Hypothalamus (tissue), 51 donors: ENCODE measurements around the gene LAYN.

Experiments used
- DNase-seq, 51 donors: peaks; one replicate each; lab custom pipeline; 2025; lab: John Stamatoyannopoulos, UW

LAYN gene

GRCh38 chr11:111530091-111530490 is 10.4 kb upstream of the LAYN start:
- peak in 1 of 51 donors; percentile 5 for DNase-seq

- peak in 1 of 51 donors; percentile 20 for DNase-seq
These were observed 9.4 kb upstream of the LAYN start for GRCh38 chr11:111531136-111531535.

DNA sequence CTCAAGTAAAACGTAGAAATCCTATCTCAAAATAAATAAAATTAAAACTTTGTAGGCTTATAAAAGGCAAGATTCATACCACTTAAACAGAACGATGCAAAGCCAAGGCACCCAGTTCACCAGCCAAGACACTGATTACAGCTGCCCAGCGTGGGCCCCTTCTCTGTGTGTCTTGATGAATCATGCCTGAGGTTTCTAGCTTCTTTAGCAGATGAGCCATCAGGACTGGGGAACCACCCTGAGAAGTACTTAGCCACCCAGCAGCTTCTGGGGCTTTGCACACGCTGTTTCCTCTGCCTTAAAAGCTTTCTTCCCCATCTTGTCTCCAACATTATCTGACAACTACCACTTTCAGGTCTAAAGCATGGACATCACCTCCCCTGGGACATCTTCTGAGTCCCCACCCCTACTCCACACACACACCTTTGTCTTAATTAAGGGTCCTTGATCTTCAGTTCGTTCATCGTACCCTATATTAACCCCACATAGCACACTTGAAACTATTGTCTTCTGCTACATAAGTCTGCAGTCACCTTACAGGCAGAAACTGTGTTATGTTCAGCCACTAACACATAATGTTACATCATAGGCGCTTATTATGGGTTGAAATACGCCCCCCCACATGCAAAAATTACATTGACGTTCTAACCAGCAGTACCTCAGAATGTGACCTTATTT is 8.7 kb upstream of the LAYN start:
- DNase-seq = peak in 2 of 51 donors; percentile 8 to 9

DNA sequence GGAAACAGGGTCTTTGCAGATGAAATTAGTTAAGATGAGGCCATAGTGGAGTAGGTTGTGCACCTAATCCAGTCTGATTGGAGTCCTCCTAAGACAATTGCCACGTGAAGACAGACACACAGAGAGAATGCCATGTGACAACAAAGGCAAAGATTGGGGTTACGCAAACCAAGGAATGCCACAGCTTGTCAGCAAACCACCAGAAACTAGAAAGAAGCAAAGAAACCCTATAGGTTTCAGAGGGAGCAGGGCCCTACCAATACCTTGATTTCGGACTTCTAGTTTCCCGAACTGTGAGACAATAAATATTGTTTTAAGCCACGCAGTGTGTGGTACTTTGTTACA is 8.2 kb upstream of the LAYN start:
- no peak for DNase-seq

DNA sequence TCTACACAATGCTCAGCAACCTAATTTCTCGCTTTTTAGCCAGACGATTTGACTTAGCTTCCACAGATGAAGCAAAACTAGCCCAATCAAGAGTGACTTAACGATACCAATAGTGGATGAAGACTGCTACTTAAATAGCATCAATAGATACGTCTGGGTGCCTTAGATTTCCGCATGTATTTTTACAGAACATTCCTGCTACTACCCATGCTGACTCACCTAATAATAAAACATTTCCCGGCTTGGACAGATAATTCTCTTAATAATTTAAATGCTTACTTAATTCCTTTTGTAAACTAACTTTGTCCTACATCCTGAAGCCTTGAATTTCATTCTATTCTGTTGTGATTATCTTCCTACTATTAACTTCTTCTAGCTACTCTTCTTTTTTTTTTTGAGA is 5.2 kb upstream of the LAYN start:
- no peak for DNase-seq

DNA sequence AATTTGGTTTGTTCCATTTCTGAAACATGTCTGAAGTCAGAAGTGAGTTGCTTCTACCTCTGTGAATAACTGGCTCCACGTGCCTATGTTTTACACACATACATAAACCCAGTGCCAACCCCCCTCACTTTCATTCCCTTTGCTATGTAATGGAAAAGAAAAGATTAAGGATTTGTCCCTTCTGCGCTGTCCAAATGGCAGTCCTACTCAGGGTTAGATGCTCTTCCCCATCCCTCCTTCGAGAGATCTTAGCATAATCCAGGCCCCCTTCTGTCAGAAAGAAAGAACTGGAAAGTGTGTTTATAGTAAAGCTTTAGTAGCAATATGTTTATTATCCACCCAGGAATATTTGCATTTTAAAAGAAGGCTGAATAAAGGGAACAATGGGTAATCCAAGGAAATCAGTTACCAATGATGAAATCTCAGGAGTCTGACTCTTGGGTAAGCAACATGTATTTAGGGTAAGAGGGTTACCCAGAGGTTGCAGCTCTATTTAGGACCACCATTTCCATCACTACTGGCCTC is 3.1 kb upstream of the LAYN start:
- DNase-seq = no peak

GRCh38 chr11:111538407-111539114 is 2.0 kb upstream of the LAYN start:
- DNase-seq = no peak

- no peak for DNase-seq
These were observed 950 bp upstream of the LAYN start for GRCh38 chr11:111539426-111540113.

DNA sequence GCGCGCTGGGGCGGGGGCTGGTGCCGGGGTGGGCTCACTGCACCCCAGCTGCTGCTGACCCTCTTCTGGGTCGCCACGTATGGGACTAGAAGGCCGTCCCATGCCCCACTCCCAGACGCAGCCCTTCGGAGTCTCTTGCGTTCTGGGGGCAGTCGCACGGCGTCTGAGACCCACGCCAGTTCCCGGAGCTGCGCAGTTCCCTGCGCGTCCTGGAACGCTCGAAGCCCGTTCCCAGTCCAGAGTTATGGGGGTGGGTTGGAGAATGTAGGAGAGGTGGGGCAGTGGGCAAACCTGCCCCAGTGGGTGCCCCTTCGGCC is 375 bp downstream of the LAYN start:
- DNase-seq = peak in 2 of 51 donors; percentile 35 to 49

DNA sequence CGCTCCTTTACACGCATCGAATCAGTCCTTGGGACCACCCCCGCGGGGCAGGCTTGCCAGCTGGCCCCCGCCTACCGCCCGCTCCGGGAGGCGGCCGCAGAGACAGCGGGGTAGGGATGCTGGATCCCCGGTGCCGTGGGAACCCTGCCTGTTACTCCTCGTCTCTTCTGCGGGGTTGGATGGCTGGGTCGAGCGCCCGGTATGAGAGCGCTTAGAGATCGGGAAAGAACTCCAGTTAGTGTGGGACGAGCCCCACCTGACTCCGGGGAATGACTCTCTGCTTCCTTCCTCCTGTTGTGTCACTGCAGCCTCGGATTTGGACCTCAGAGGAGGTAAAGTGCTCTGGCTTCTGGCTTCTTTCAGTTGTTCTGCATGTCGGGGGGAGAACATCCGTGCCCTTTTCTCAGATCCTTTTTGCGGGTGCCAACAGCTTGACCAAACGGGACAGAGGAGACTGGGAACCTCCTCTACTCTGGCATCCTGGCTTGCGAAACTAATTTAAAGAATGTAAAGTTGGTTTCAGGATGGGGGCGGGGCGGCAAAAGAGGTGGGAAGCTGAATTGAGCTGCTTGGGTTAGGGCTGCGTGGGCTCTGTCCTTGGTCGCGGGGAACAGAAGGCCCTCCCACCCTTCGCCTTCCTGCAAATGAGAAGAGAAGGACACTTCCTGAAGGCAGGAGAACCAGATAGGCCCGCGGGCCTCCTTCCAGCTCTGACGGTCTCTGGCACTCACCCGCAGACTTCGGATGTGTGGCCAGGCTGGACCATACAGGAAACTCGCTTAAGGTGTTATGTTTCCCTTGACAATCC is 938 bp downstream of the LAYN start:
- peak in 22 of 51 donors; percentile 8 to 49 (median 23) for DNase-seq

DNA sequence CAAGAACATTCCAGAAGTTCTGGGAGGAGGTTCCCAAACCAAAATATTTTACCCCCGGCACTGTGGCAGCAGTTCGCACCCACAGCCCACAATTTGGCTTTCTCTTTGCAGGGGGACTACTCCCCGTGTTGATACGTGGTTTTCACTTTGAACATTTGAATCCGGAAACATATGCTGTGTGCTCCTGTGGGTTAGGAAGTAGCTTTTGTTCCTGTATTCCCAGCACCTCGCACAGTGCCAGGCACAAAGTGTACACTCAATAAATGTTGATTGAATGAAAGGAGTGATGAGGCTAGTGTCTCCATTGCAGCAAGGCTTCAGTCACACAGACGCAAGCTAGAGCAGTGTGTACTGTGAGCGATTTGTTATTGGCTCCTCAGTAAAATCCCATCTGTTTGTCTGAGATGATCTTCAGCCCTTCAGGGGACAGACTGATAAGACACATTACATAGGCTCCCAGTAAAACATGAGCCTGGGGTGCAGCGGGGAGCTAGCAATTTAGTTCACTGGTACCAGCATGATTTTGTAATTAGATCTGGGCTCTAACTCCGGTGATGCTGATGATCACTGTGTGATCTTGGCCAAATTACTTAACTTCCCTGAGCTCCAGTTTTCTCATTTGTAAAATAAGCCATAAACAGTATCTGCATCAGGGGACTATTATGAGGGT is 2.2 kb downstream of the LAYN start:
- DNase-seq = no peak

DNA sequence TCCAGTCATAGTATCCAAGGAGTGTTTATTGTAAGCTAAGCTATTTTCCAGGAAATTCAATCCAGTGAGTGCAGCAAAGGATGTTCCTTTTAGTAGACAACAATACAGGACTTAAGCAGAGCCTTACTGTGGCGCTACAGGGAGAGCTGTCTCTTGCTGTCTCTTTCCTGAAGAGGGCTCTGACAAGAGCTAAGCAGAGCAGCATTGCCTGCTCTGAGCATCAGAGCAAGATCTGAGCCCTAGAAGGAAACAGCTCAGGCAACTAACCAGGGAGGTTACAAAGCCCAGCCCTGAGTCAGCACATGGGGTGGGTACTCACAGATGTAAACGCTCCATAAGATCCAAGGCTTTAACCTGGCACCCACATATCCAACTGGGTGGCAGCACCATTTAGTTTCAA is 8.0 kb downstream of the LAYN start:
- no peak for DNase-seq

- no peak for DNase-seq
These were observed 8.8 kb downstream of the LAYN start for GRCh38 chr11:111549196-111549868.

DNA sequence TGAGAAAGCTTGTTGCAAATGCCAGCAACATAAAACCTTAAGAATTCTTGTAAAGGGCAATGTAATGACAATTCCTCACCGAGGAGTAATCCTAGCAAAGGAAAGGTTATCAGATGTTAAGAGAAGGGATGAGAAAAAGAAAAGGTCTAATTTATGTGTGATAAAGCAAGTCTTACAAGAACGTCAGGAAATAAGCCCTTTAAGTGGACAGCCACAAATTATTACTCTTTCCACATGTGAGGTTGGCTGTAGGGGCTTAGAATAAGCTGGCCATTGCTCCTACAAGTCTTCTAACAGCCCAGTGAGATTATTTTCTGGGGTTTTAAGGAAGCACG is 9.3 kb downstream of the LAYN start:
- DNase-seq = no peak

- DNase-seq = no peak
These were observed 9.7 kb downstream of the LAYN start for GRCh38 chr11:111550258-111550657.

DNA sequence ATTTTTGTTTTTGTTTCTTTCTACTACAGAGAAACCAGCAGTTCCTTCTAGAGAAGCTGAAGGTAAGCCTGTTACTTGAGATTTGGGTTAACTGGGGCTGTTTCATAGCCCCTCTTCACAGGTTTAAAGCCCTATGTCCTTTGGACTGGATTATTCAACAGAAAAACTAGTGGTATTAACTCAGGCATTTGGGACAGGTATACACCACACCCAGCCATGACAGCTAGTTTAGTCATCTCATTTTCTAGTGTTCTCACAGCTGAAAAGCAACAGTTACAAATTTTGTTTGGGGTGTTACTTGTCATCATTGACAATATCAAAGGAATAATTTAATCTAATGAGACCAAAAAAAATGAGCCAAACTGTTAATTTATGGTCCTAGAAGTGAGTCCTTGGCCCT is 14.0 kb downstream of the LAYN start:
- no peak for DNase-seq

DNA sequence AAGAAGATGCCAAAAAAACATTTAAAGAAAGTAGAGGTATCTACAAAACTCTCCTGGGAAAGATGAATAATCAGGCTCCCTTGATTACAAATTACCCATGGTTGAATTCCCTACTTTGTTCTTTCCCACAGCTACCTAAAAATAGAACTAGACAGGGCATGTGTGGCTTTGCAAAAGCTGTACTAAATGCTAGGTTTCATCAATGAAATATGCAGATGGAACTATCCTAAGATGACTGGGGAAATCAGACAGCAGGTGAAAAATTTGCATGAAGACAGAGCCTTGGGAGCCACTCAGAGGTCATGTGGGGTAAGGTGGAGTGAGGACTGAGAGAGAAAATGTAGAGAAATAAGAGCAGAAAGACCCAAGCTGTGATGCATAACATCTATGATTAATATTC is 14.7 kb downstream of the LAYN start:
- no peak for DNase-seq

- no peak for DNase-seq
These were observed 17.0 kb downstream of the LAYN start for GRCh38 chr11:111557425-111558111.

DNA sequence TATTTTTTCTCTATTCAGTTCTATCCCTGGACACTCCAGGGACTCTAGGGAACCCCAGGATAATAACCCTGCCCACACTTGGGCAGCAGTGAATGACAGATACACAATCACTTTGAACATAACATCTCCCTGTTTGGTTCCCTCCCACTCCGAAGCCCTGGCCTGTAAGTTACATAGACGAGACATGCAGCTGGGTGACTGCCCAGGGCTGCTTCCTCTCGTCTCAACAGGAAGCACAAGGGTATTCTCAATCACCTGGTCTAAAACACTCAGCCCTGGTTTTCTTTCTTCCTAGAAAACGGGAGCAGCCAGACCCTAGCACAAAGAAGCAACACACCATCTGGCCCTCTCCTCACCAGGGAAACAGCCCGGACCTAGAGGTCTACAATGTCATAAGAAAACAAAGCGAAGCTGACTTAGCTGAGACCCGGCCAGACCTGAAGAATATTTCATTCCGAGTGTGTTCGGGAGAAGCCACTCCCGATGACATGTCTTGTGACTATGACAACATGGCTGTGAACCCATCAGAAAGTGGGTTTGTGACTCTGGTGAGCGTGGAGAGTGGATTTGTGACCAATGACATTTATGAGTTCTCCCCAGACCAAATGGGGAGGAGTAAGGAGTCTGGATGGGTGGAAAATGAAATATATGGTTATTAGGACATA is 19.4 kb downstream of the LAYN start:
- DNase-seq = no peak
